Lower leg skin (tissue), 4 donors: Measurements from ENCODE around the gene PITX3. TPM values are rescaled to one million over a fixed set of nuclear protein-coding genes. Genes with fewer than 3 reads are reported as not detected.

ENCODE experiments used
- DNase-seq, 2 donors: peaks; one replicate each; pipeline ENCODE4 v3.0.0-alpha.2; 2019; ENCODE audit warnings: low spot score in 2 of 2
- H3K4me3 ChIP-seq: fragments of 200-600 bp; sonication (generic); 2 replicates; pipeline ENCODE4 v1.5.1; 2017; ENCODE audit warnings: mild to moderate bottlenecking, low read depth; ENCODE audit not compliant: poor library complexity, severe bottlenecking
- CTCF ChIP-seq, 3 donors: fragments of 450-650 bp; IDR thresholded peaks; one replicate each; pipeline ENCODE4 v1.5.1; 2016; ENCODE audit warnings: antibody characterized with exemption in 3 of 3, mild to moderate bottlenecking in 3 of 3, moderate library complexity in 2 of 3
- POLR2A ChIP-seq, 2 donors: fragments of 450-650 bp; IDR thresholded peaks; one replicate each; pipeline ENCODE4 v1.6.1; 2016 to 2017; ENCODE audit warnings: antibody characterized with exemption in 2 of 2, mild to moderate bottlenecking in 1 of 2, moderate library complexity in 1 of 2
- WGBS, 2 donors: methylation state at CpG; one replicate each; pipeline ENCODE4 v1.1.5; 2018; 5-methylcytosine and 5-hydroxymethylcytosine counted together
- intact Hi-C: fragments of 100-400 bp; cut with DNase I; formaldehyde crosslinking; loops from one replicate; pipeline ENCODE4 v1.15.0; 2023; ENCODE audit warnings: low total_unique reads
- total RNA-seq, 4 donors: library from RNA; depleted of rRNA; stranded (reverse); fragments of >200 nt; gene quantifications; one replicate each; pipeline ENCODE4 v1.1.0, GENCODE V29; 2016

The PITX3 gene
- total RNA-seq, 4 donors from 2014 or later, result not detected

GRCh38 chr10:102230264-102230860 lies 10.9 kb downstream of the PITX3 start:
- 0% methylated on average over 8 to 24 of the region's 50 CpGs for WGBS, 2 donors
- intact Hi-C loops, result no loop called here
- peak in 1 of 2 donors; percentile 88 for DNase-seq

GRCh38 chr10:102229810-102230263 lies 11.5 kb downstream of the PITX3 start:
- WGBS, 2 donors, result 1% methylated on average over 22 to 24 of the region's 24 CpGs
- no peak overlapping the region for H3K4me3 ChIP-seq
- DNase-seq, result peak; percentile 75 to 95
- intact Hi-C loops, result loop anchor here (2.0 kb wide), 1 partner anchor 119 kb away; no protein-coding TSS in a partner anchor
- TF ChIP-seq POLR2A (IDR thresholded peaks at IDR 0.05) (no peak), CTCF (IDR thresholded peaks at IDR 0.05) (peak in 1 of 3 donors; percentile 93)

More at GRCh38 chr10:102230264-102230860, 10.9 kb downstream of the PITX3 start:
- TF ChIP-seq POLR2A (IDR thresholded peaks at IDR 0.05), result no peak
- peak overlapping the region; percentile 25 for H3K4me3 ChIP-seq

GRCh38 chr10:102227050-102227449 lies 14.3 kb downstream of the PITX3 start:
- intact Hi-C loops, result no loop called here
- TF ChIP-seq CTCF (IDR thresholded peaks at IDR 0.05) (no peak), POLR2A (IDR thresholded peaks at IDR 0.05) (no peak)
- WGBS, 2 donors, result 63 to 82% methylated on average over 8 of the region's 8 CpGs
- DNase-seq, result peak; percentile 35 to 90
- no peak overlapping the region for H3K4me3 ChIP-seq

- H3K4me3 ChIP-seq, result no peak overlapping the region
- TF ChIP-seq POLR2A (IDR thresholded peaks at IDR 0.05), result no peak
- no peak for TF ChIP-seq CTCF (IDR thresholded peaks at IDR 0.05)
- intact Hi-C loops, result no loop called here
- no peak for DNase-seq
- WGBS, 2 donors, result 67 to 70% methylated on average over 8 of the region's 8 CpGs
These were observed 14.8 kb downstream of the PITX3 start for GRCh38 chr10:102226542-102226870.

GRCh38 chr10:102225646-102226541 lies 15.4 kb downstream of the PITX3 start, which contains the start of gene ELOVL3:
ELOVL3 (plus strand) TSS chr10:102226299; CDS start chr10:102226549, 250 bp downstream.
- DNase-seq, result peak; percentile 92 to 98
- WGBS, 2 donors, result 6 to 7% methylated on average over 46 to 47 of the region's 47 CpGs
- H3K4me3 ChIP-seq, result no peak within 1 kb of the TSS
- no peak for TF ChIP-seq CTCF (IDR thresholded peaks at IDR 0.05)
- no peak for TF ChIP-seq POLR2A (IDR thresholded peaks at IDR 0.05)
- intact Hi-C loops, result no loop called here

GRCh38 chr10:102222797-102223196 lies 18.5 kb downstream of the PITX3 start:
- intact Hi-C loops, result no loop called here
- 89 to 92% methylated on average over 5 of the region's 5 CpGs for WGBS, 2 donors
- TF ChIP-seq POLR2A (IDR thresholded peaks at IDR 0.05) (no peak), CTCF (IDR thresholded peaks at IDR 0.05) (no peak)

More at GRCh38 chr10:102222797-102223196, 18.5 kb downstream of the PITX3 start:
- no peak for DNase-seq
- H3K4me3 ChIP-seq, result no peak overlapping the region
